Colon (tissue), 2 donors: ENCODE results near the gene SPATA6L.
"Not testable (repeated sequence)": the region's sequence is repeated elsewhere in the genome, so short reads cannot be mapped to it uniquely, and the experiment has no call there.

Experiments
- FAIRE-seq: peaks from 2 replicates; lab custom pipeline; 2012; peaks lifted over from hg19 to GRCh38; lab: Jason Lieb, UNC
- donor health status: control.
- donor health status: control.

SPATA6L gene

DNA sequence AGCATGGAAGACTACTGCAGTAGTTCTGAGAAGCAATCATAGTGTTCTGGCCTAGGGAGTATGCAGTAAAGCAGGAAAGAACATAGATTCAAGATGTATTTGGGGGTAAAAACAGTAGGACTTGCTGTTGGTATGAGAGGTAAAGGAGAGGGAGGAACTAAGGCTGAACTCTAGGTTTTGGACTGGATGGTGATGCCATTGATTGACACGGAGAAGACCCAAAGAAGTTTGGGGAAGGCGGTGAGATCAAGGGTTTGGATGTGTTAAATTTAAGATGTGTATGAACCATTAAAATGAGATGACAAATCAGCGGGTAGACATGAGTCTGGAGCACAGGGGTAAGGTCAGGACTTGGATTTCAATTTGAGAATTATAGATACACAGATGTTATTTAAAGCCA is 11.1 kb upstream of the SPATA6L start:
- FAIRE-seq = no peak

GRCh38 chr9:4674783-4675182 is 8.5 kb upstream of the SPATA6L start:
- no peak for FAIRE-seq

DNA sequence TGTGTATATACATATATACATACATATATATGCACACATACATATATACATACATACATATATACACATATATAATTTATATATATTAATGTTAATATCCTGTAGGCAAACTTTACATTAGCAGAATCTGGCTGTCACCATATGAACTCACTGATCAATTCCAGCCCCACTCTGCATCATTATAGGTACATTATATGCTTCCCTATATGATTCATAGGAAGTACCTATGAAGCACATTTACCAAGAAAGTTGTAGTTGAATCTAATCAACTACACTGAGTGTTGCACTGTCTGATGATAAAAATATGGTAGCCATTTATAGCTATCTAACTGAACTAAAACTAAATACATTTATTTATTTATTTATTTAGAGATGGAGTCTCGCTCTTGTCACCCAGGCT is 5.5 kb upstream of the SPATA6L start:
- FAIRE-seq = no peak

DNA sequence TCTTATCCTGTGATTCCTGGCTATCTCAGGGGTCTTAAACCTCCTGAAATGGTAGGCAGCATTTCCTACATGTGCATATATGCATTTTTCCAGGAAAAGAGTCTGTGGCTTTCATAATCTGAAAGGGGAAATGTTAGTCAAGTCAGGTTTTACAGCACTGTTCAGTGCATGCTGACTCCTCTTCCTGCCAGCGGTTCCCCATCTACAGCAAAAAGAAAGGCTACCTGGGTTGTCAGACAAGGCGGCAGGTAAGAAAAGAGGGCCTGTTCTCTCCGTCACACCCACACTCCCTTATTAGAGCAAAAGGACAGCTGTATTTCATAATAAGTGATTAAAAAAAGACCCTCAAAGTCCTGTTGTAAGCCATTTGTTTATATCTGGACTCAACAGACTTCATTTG is 4.3 kb upstream of the SPATA6L start:
- no peak for FAIRE-seq

DNA sequence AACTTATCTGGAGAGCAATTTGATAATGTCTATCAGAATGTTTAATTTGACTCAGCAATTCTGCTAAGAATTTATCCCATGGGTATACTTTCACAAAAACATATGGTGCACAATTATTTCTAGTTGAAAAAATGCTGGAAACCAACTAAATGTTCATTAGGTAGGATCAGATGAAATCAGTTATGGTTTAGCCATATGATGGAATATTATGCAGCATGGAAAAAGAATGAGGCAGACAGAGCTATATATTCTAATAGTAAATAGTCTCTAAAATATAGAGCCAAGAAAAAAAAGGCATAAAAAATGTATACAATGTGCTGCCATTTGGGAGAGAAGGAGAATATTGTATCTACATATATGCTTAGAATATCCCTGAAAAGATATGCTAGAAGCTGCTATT is 3.6 kb upstream of the SPATA6L start:
- FAIRE-seq = no peak

DNA sequence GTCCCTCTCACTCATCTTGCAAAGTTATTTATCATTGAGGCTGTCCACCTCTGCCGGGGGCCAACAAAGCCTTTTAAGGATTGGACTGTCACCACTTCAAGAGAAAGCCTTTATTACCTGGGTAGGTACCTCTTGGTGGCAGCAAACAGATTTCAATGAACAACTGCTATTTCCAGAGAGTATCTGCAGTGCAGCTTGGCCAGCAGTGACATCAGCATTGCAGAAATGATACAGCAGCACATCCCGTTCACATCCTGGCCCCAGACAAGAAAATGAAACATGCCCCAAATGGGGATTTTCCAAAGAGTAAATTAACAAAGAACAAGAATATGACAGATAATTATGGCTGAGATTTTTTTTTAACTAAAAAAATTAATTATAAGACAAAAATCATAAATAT is 2.3 kb upstream of the SPATA6L start:
- no peak for FAIRE-seq

DNA sequence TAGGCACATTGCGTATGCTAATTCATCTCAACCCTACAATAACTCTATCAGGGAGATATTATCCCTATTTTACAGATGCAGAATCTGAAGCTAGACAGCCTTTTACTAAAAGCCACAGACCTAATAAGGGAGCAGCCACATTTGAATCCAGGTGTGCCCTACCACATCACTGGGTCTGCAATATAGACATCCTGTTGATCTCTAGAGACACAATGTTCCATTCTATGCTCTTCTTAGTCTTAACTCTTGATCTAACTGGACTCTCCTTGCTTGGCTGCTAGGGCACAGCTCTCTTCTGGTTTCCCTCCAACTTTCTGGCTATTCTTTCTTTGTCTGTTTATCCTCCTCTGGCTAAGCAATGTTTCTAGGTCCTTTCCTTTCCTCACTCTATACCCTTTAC is 1.4 kb upstream of the SPATA6L start:
- no peak for FAIRE-seq

DNA sequence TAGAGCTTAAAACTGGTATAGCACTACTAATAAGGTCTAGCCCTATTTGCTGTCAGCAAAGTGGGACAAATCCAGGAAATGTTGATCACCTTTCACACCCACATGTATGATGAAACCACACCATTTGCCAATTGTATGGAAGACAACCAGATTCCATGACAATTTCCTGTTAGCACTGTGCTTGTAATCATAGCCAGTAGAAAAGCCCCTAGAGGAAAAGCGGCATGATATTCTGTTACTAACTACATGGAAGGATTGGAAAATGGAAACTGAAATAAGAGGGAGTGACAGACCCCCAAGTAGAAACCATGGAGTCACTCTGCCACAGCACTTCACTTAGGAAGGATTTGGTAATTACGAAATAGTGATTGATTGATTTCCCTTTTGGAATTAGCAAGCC is 923 bp downstream of the SPATA6L start:
- no peak for FAIRE-seq

GRCh38 chr9:4663956-4664355 is 2.3 kb downstream of the SPATA6L start:
- no peak for FAIRE-seq

DNA sequence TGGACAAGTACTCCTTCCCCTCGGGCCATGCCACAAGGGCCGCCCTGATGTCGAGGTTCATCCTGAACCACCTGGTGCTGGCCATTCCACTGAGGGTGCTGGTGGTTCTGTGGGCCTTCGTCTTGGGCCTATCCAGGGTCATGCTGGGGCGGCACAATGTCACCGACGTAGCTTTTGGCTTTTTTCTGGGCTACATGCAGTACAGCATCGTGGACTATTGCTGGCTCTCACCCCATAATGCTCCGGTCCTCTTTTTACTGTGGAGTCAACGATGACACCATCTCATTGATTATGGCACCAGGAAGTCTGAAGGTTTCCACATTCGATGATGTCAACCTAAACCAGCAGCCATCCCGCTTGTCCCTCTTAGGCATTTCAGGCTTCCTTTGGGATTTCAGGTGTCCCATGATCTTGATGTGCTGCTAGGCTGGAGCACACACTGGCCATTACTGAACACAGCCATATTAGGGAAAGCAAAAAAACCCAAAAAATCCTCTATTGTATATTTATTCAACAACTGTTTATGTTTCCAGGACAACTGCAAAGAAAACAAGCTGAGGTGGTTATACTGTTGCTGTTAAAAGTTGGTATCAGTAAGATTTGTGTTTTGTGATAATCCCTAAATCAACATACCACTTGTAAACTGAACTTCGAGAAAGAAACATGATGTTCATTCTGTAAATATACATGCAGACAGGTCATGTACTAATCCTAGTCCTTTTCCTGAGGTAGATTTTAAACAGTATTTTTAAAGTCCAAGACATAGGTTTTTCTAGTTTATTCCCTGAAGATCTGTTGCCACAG is 3.1 kb downstream of the SPATA6L start:
- FAIRE-seq = no peak

DNA sequence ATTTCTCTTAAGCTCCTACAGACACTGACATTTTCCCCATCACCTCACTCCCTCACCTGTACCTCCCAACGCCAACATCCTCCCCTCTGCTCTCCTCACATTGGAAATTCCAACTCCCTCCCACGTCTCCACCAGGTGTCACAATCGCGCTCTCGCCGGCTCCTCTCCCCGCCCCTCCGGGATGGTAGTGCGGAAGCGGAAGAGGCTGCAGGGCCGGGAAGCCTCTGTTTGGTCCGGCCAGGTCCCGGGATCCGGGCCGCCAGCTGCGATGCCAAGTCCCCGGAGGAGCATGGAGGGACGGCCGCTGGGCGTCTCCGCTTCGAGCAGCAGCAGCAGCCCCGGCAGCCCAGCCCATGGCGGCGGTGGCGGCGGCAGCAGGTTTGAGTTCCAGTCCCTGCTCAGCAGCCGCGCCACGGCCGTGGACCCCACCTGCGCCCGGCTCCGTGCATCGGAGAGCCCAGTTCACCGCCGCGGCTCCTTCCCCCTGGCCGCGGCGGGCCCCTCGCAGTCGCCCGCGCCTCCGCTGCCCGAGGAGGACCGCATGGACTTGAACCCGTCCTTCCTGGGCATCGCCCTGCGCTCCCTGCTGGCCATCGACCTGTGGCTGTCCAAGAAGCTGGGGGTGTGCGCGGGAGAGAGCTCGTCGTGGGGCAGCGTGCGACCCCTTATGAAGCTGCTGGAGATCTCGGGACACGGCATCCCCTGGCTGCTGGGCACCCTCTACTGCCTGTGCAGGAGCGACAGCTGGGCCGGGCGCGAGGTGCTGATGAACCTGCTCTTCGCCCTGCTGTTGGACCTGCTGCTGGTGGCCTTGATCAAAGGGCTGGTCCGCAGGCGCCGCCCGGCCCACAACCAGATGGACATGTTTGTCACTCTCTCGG is 3.9 kb downstream of the SPATA6L start, which contains the start of gene PLPP6:
Gene PLPP6 (plus strand): TSS at position 187 of the 881 bp plus-strand sequence. CDS start 82 bp downstream, at position 269.
- FAIRE-seq = no peak

DNA sequence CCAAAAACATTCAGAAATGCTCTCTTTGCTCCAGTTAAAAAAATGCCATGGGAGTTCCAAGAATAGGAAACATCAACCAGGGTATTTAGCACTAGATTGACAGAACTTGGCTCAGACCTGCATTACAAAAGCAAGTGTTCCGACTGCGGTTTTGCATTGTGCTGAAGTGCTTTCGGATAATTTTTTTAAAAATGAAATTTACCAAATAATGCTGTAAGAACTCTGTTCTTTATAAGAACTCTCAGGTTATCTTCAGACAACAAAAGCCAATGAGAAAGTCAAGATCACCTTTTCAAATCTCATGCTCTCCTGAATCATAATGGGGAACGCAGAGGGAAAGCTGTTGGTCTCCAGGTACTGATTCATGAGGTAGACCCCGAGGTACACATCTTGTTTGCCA is 4.7 kb downstream of the SPATA6L start:
- no peak for FAIRE-seq

DNA sequence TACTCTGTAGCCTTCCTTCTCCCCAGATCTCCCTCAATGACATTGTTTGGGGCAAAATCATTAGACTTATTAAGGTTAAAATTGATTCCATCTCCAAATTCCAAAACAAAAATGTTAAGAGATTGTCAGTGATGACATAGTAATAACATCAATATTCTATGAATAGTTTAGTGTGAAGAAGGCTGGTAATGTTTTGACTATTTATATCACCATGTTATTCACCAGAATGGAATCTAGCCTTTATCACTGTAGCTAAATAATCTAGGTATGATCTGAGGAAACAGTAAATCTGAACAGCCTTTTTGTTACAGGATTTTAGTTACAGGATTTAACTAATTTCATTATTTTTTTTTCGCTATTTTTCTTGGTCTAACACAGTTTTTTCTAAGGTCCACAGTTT is 5.1 kb downstream of the SPATA6L start:
- no peak for FAIRE-seq

- not testable (repeated sequence) for FAIRE-seq
Measured at GRCh38 chr9:4660665-4661064, 5.6 kb downstream of the SPATA6L start.

DNA sequence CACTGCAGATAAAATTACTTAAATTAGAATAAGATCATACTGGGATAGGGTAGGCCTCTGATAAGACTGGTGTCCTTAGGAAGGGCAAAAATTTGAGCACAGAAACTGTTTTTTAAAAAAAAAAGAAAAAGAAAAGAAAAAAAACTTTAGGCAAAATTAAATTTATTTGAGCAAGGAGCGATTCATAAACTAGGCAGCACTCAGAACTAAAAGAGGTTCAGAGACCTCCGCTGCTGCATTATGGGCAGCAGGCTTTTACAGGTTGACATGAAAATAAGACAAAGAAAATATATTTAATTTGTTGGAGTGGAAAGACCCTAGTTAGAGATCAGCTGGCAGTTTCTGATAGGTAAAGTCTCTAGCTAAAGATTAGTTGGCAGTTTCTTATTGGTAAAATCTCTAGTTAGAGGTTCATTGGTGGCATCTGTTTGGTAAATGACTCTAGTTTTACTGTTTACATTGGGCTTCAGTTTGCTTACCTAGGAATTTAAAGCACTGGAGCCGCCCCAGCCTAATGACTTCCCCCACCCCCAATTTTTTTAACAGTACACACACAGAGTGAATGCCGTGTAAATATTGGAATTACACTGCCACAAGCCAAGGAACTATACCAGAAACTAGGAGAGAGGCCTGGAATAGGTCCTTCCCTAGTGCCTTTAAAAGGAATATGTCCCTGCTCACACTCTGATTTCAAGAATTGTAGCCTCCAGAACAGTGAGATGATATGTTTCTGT is 8.7 kb downstream of the SPATA6L start:
- no peak for FAIRE-seq

DNA sequence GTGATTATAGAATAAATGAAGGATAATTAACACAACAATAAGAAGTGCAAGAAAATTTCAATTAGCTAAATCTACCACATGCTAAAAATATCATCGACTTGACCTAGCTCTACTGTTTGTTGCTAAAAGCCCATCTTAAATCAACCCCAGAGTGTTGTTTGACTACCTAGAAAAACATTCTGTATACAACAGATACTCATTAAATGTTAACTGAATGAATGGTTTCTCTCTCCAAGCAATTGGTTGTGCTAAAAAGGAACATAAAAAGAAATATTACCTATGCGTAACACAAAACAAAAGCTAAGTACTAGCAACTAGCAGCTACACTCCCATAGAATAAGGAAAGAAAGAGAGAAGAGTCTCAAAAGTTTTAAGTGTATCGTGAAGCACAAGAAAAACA is 9.7 kb downstream of the SPATA6L start:
- no peak for FAIRE-seq

- not testable (repeated sequence) for FAIRE-seq
Measured at GRCh38 chr9:4656196-4656595, 10.1 kb downstream of the SPATA6L start.

DNA sequence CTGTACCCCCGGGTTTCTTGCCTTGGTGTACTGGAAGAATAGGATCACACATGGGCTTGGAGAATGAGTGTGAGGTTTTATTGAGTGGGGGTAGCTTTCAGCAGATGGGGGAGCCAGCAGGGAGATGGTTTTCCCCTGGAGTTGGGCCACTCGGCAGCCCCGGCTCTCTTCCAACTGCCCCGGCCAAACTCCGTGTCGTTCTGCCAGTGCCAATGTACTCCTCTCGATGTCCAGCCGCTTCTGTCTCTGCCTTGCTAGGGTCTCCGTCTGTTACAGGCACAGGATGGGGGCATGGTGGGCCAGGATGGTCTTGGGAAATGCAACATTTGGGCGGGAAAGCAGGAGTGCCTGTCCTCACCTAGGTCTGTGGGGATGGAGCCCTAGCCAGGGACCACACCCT is 11.7 kb downstream of the SPATA6L start:
- no peak for FAIRE-seq

DNA sequence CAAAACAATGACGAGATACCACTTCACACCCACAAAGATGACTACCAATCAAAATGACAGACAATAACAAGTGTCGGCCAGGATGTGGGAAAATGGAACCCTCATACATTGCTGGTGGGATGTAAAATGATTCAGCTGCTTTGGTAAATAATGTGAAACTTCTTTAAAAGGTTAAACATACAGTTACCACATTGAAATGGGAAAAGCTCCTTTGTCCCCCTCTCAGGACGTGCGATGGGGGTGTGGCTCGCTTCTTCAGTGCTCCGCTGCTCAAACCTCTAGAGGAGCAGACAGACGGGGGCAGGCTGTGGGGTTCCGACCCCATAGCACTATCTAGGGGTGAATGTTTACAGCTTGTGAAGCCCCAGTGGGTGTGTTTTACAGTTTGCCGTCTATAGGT is 12.2 kb downstream of the SPATA6L start:
- no peak for FAIRE-seq

DNA sequence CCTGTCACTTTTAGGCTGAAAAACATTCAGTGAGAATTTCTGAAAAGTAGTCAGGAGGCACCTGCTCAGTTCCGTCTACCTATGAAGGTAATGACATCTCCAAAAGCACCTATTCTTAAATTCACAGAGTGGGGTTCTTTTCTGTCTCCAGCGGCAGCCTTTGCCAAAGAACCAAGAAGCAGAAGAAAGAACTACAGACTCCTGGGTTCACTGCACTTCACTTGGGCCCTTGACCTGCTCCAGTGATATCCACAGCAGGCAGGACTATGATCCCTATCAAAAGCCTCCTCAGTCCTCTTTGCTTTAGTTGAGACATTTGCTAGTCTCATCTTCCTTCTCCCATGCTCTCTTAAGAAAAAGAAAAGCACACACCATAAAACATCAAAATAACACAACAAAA is 23.9 kb downstream of the SPATA6L start:
- no peak for FAIRE-seq

GRCh38 chr9:4640027-4640426 is 26.3 kb downstream of the SPATA6L start:
- no peak for FAIRE-seq

GRCh38 chr9:4639420-4639819 is 26.9 kb downstream of the SPATA6L start:
- no peak for FAIRE-seq

- FAIRE-seq = no peak
Measured at GRCh38 chr9:4638968-4639367, 27.3 kb downstream of the SPATA6L start.
